ENCODE data around the gene AGTR1. TPM values are rescaled to one million over a fixed set of nuclear protein-coding genes. Genes with fewer than 3 reads are reported as not detected.
"Not testable (repeated sequence)": the region's sequence is repeated elsewhere in the genome, so short reads cannot be mapped to it uniquely, and the experiment has no call there.

Gene AGTR1
- total and polyA plus RNA-seq, 4 donors = 2.9 to 17.9 (median 3.7) TPM

GRCh38 chr3:148750296-148750695 is 52.6 kb downstream of the AGTR1 start:
- ATAC-seq (ENCODE audit: insufficient read depth, low FRiP score) = no peak
- Histone ChIP-seq H3K9ac (ENCODE audit: insufficient read depth in 1 of 2, low read length in 2 of 2) (no peak overlapping the region), H3K9me3 (ENCODE audit: control insufficient read depth in 4 of 4, insufficient read depth in 3 of 4, low read length in 3 of 4) (no peaks in the 10 kb centered on the region), H3K4me3 (no peak overlapping the region), H3K27me3 (ENCODE audit: control insufficient read depth in 3 of 3, insufficient read depth in 3 of 3, low read length in 2 of 3) (no peaks in the 10 kb centered on the region), H3K4me1 (ENCODE audit: control insufficient read depth in 5 of 5, insufficient read depth in 5 of 5, low read length in 5 of 5) (peaks cover 0 to 5% (median 0%) of the 10 kb centered on the region in 5 donors), H3K27ac (ENCODE audit: low read depth in 1 of 2, low read length in 1 of 2) (no peak overlapping the region), H3K36me3 (ENCODE audit: control insufficient read depth in 4 of 4, insufficient read depth in 4 of 4, low read length in 4 of 4) (no peaks in the 10 kb centered on the region)
- DNase-seq = no peak
- TF ChIP-seq CTCF (IDR thresholded peaks at IDR 0.05; ENCODE audit: control extremely low read depth, extremely low read depth) = no peak
- 79 to 92% methylated on average over 3 of the region's 3 CpGs for WGBS, 2 donors

- Histone ChIP-seq H3K9me3 (ENCODE audit: control insufficient read depth in 4 of 4, insufficient read depth in 3 of 4, low read length in 3 of 4) (no peaks in the 10 kb centered on the region), H3K4me1 (ENCODE audit: control insufficient read depth in 5 of 5, insufficient read depth in 5 of 5, low read length in 5 of 5) (peaks cover 0 to 5% (median 0%) of the 10 kb centered on the region in 5 donors), H3K36me3 (ENCODE audit: control insufficient read depth in 4 of 4, insufficient read depth in 4 of 4, low read length in 4 of 4) (no peaks in the 10 kb centered on the region)
These were observed 53.8 kb downstream of the AGTR1 start for GRCh38 chr3:148751461-148751860.

GRCh38 chr3:148753385-148753784 is 55.7 kb downstream of the AGTR1 start:
- ATAC-seq (ENCODE audit: insufficient read depth, low FRiP score); DNase-seq; H3K9ac ChIP-seq (ENCODE audit: insufficient read depth in 1 of 2, low read length in 2 of 2); H3K4me3 ChIP-seq; H3K36me3 ChIP-seq (ENCODE audit: control insufficient read depth in 4 of 4, insufficient read depth in 4 of 4, low read length in 4 of 4); H3K27ac ChIP-seq (ENCODE audit: low read depth in 1 of 2, low read length in 1 of 2); H3K27me3 ChIP-seq (ENCODE audit: control insufficient read depth in 3 of 3, insufficient read depth in 3 of 3, low read length in 2 of 3); H3K9me3 ChIP-seq (ENCODE audit: control insufficient read depth in 4 of 4, insufficient read depth in 3 of 4, low read length in 3 of 4): not testable (repeated sequence)
- peaks cover 0 to 17% (median 0%) of the 10 kb centered on the region in 5 donors for H3K4me1 ChIP-seq (ENCODE audit: control insufficient read depth in 5 of 5, insufficient read depth in 5 of 5, low read length in 5 of 5)
- WGBS, 2 donors = 90 to 93% methylated on average over 5 of the region's 5 CpGs

More at GRCh38 chr3:148751461-148751860, 53.8 kb downstream of the AGTR1 start:
- DNase-seq (no peak), ATAC-seq (ENCODE audit: insufficient read depth, low FRiP score) (no peak)
- TF ChIP-seq CTCF (IDR thresholded peaks at IDR 0.05; ENCODE audit: control extremely low read depth, extremely low read depth) = no peak
- WGBS, 2 donors = 85 to 96% methylated on average over 3 of the region's 3 CpGs
- Histone ChIP-seq H3K4me3 (no peak overlapping the region), H3K9ac (ENCODE audit: insufficient read depth in 1 of 2, low read length in 2 of 2) (no peak overlapping the region), H3K27ac (ENCODE audit: low read depth in 1 of 2, low read length in 1 of 2) (no peak overlapping the region), H3K27me3 (ENCODE audit: control insufficient read depth in 3 of 3, insufficient read depth in 3 of 3, low read length in 2 of 3) (no peaks in the 10 kb centered on the region)

- DNase-seq (no peak), ATAC-seq (ENCODE audit: insufficient read depth, low FRiP score) (no peak)
These were observed 57.9 kb downstream of the AGTR1 start for GRCh38 chr3:148755570-148755969.

More at GRCh38 chr3:148755570-148755969, 57.9 kb downstream of the AGTR1 start:
- H3K27ac ChIP-seq (ENCODE audit: low read depth in 1 of 2, low read length in 1 of 2) = no peak overlapping the region
- H3K9me3 ChIP-seq (ENCODE audit: control insufficient read depth in 4 of 4, insufficient read depth in 3 of 4, low read length in 3 of 4) = no peaks in the 10 kb centered on the region
- H3K27me3 ChIP-seq (ENCODE audit: control insufficient read depth in 3 of 3, insufficient read depth in 3 of 3, low read length in 2 of 3) = no peaks in the 10 kb centered on the region
- H3K4me3 ChIP-seq = no peak overlapping the region
- no peak for TF ChIP-seq CTCF (IDR thresholded peaks at IDR 0.05; ENCODE audit: control extremely low read depth, extremely low read depth)
- H3K4me1 ChIP-seq (ENCODE audit: control insufficient read depth in 5 of 5, insufficient read depth in 5 of 5, low read length in 5 of 5) = peaks cover 0 to 29% (median 0%) of the 10 kb centered on the region in 5 donors
- no peak overlapping the region for H3K9ac ChIP-seq (ENCODE audit: insufficient read depth in 1 of 2, low read length in 2 of 2)
- H3K36me3 ChIP-seq (ENCODE audit: control insufficient read depth in 4 of 4, insufficient read depth in 4 of 4, low read length in 4 of 4) = no peaks in the 10 kb centered on the region
